Spleen (tissue), 11 donors: ENCODE data around the gene HLA-DPA1. TPM values are rescaled to one million over a fixed set of nuclear protein-coding genes. Genes with fewer than 3 reads are reported as not detected.
"Not testable (repeated sequence)": the region's sequence is repeated elsewhere in the genome, so short reads cannot be mapped to it uniquely, and the experiment has no call there.

Experiments used
- DNase-seq: peaks from one replicate; pipeline ENCODE4 v3.0.0-alpha.2; 2020
- H3K27ac ChIP-seq, 8 donors: fragments of 200-600 bp; sonication (generic) in 7 of 8; 1 replicate in 4 of 8; 2 replicates in 4 of 8; pipeline versions ENCODE4 v1.5.0 to v1.8.0; 2016 to 2021; ENCODE audit warnings: inconsistent platforms in 4 of 8, mild to moderate bottlenecking in 4 of 8, moderate library complexity in 1 of 8
- H3K27me3 ChIP-seq, 7 donors: fragments of 200-600 bp; sonication (generic) in 6 of 7; replicated peaks in 1 of 7; 1 replicate in 4 of 7; 2 replicates in 3 of 7; pipeline versions ENCODE4 v1.5.0 to v1.8.0; 2016 to 2021; ENCODE audit warnings: inconsistent platforms in 3 of 7, mild to moderate bottlenecking in 1 of 7
- H3K36me3 ChIP-seq, 6 donors: fragments of 200-600 bp; sonication (generic) in 5 of 6; 1 replicate in 4 of 6; 2 replicates in 2 of 6; pipeline versions ENCODE4 v1.5.0 to v1.8.0; 2016 to 2021; ENCODE audit warnings: inconsistent platforms in 2 of 6
- H3K4me1 ChIP-seq, 6 donors: fragments of 200-600 bp; sonication (generic) in 5 of 6; 1 replicate in 3 of 6; 2 replicates in 3 of 6; pipeline versions ENCODE4 v1.5.0 to v1.8.0; 2016 to 2021; ENCODE audit warnings: inconsistent platforms in 3 of 6
- H3K4me3 ChIP-seq, 8 donors: fragments of 200-600 bp; sonication (generic) in 7 of 8; 1 replicate in 4 of 8; 2 replicates in 4 of 8; pipeline versions ENCODE4 v1.5.0 to v1.8.0; 2016 to 2021; ENCODE audit warnings: inconsistent platforms in 4 of 8, mild to moderate bottlenecking in 4 of 8, moderate library complexity in 2 of 8
- H3K9me3 ChIP-seq, 8 donors: fragments of 200-600 bp; sonication (generic) in 7 of 8; 1 replicate in 4 of 8; 2 replicates in 4 of 8; pipeline versions ENCODE4 v1.5.0 to v1.8.0; 2016 to 2021; ENCODE audit warnings: inconsistent platforms in 4 of 8
- POLR2A ChIP-seq, 3 donors: fragments of 450-650 bp; IDR thresholded peaks; one replicate each; pipeline ENCODE4 v1.5.1; 2017; ENCODE audit warnings: antibody characterized with exemption in 3 of 3, mild to moderate bottlenecking in 1 of 3
- POLR2AphosphoS5 ChIP-seq, 3 donors: sonication (generic); formaldehyde crosslinking; IDR thresholded peaks; one replicate each; pipeline ENCODE4 v1.5.1; 2017; ENCODE audit warnings: antibody characterized with exemption in 3 of 3
- WGBS, 5 donors: extraction: QIAGEN DNeasy Blood & Tissue Kit in 3 of 5; methylation state at CpG; one replicate each; pipeline versions ENCODE4 v1.1.5 to v1.1.7; 2013 to 2018; 5-methylcytosine and 5-hydroxymethylcytosine counted together
- intact Hi-C: fragments of 100-400 bp; cut with DNase I; formaldehyde crosslinking; loops from one replicate; pipeline ENCODE4 v1.15.0; 2023; ENCODE audit warnings: low total_unique reads
- polyA plus RNA-seq, 3 donors: library from polyadenylated mRNA; stranded (reverse); fragments of 200-250 nt; gene quantifications; one replicate each; pipeline ENCODE4 v1.2.1, GENCODE V29; 2013
- total RNA-seq, 7 donors: library from RNA; depleted of rRNA in 3 of 7; stranded (reverse); fragments of >200 nt in 3 of 7; fragmentation: NEBNext Ultra II Directional in 4 of 7; extraction: Animal tissue kit (Norgen Biotek cat#: 25700) in 4 of 7; gene quantifications; one replicate each; pipeline versions ENCODE4 v1.1.0 to v1.2.1, GENCODE V29; 2016 to 2021
- TF ChIP-seq, protein P1 (sequence below), 11 experiments: fragments of 200-600 bp in 7 of 11; fragments of 450-650 bp in 4 of 11; sonication (generic) in 4 of 11; IDR thresholded peaks in 8 of 11; conservative IDR thresholded peaks in 3 of 11; 1 replicate in 7 of 11; 2 replicates in 4 of 11; pipeline versions ENCODE4 v1.4.0 to v1.8.0; 2016 to 2021; ENCODE audit warnings: antibody characterized with exemption in 11 of 11, inconsistent platforms in 4 of 11, mild to moderate bottlenecking in 1 of 11
- donor health status: healthy with polysubstance abuse.
- donor health status: DM: no; HTN: no; CAD: no; lungs with moderate emphysema.
- donor health status: DM: no; HTN: no; CAD: no.
- donor health status: Bipolar disorder and iron deficiency.
- donor health status: healthy.
- donor health status: DM: no; HTN: no; CAD: no.
- donor health status: DM: yes; HTN: yes; CAD: no.

Gene HLA-DPA1
- total and polyA plus RNA-seq, 10 donors, result 253 to 621 (median 494) TPM

DNA sequence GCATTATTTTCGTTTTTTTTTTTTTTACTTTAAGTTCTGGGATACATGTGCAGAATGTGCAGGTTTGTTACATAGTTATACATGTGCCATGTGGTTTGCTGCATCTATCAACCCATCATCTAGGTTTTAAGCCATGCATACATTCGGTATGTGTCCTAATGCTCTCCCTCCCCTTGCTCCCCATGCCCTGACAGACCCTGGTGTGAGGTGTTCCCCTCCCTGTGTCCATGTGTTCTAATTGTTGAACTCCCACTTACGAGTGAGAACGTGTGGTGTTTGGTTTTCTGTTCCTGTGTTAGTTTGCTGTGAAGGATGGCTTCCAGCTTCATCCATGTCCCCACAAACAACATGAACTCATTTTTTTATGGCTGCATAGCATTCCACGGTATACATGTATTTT is 10.0 kb downstream of the HLA-DPA1 start:
- peak in 1 of 3 donors; percentile 73 for TF ChIP-seq POLR2AphosphoS5 (IDR thresholded peaks at IDR 0.05)
- peaks cover 0 to 32% (median 0%) of the 10 kb centered on the region in 6 donors for H3K4me1 ChIP-seq
- H3K27me3 ChIP-seq, H3K9me3 ChIP-seq, H3K27ac ChIP-seq, H3K4me3 ChIP-seq, DNase-seq, intact Hi-C loops: not testable (repeated sequence)
- 39 to 91% (median 42%) methylated on average over 2 to 5 of the region's 5 CpGs for WGBS, 5 donors
- peaks cover 0 to 51% (median 32%) of the 10 kb centered on the region in 6 donors for H3K36me3 ChIP-seq

DNA sequence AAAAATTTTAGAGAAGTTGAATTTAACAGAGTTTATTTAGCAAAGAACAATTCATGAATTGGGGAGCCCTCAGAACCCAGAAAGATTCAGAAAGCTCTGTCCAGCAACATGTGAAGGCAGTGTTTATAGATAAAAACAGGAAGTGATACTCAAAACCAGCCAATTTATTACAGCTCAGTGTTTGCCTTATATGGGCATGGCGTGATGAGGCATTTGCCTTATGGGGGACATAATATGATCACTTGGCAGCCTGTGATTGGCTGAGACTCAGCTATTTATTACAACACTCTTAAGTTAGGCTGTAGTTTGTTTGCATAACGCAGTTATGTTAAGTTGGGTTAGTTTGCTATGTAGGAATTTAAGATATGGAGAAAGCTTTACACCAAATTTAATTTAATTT is 11.5 kb downstream of the HLA-DPA1 start:
- no peaks in the 10 kb centered on the region for H3K27me3 ChIP-seq
- H3K9me3 ChIP-seq, result peaks cover 0 to 3% (median 0%) of the 10 kb centered on the region in 8 donors
- TF ChIP-seq, protein P1, sequence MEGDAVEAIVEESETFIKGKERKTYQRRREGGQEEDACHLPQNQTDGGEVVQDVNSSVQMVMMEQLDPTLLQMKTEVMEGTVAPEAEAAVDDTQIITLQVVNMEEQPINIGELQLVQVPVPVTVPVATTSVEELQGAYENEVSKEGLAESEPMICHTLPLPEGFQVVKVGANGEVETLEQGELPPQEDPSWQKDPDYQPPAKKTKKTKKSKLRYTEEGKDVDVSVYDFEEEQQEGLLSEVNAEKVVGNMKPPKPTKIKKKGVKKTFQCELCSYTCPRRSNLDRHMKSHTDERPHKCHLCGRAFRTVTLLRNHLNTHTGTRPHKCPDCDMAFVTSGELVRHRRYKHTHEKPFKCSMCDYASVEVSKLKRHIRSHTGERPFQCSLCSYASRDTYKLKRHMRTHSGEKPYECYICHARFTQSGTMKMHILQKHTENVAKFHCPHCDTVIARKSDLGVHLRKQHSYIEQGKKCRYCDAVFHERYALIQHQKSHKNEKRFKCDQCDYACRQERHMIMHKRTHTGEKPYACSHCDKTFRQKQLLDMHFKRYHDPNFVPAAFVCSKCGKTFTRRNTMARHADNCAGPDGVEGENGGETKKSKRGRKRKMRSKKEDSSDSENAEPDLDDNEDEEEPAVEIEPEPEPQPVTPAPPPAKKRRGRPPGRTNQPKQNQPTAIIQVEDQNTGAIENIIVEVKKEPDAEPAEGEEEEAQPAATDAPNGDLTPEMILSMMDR (IDR thresholded peaks at IDR 0.05 in 8 of 11, conservative IDR thresholded peaks at IDR 0.05 in 3 of 11), result no peak
- TF ChIP-seq POLR2AphosphoS5 (IDR thresholded peaks at IDR 0.05) (no peak), POLR2A (IDR thresholded peaks at IDR 0.05) (no peak)
- peak overlapping the region in 4 of 8 donors; percentile 29 to 54 (median 36) for H3K27ac ChIP-seq
- DNase-seq, result no peak
- peaks cover 0 to 37% (median 18%) of the 10 kb centered on the region in 6 donors for H3K36me3 ChIP-seq
- intact Hi-C loops, result no loop called here
- peaks cover 0 to 36% (median 9%) of the 10 kb centered on the region in 6 donors for H3K4me1 ChIP-seq
- no peak overlapping the region for H3K4me3 ChIP-seq
- WGBS, 5 donors, result 74 to 88% (median 85%) methylated on average over 2 of the region's 2 CpGs

DNA sequence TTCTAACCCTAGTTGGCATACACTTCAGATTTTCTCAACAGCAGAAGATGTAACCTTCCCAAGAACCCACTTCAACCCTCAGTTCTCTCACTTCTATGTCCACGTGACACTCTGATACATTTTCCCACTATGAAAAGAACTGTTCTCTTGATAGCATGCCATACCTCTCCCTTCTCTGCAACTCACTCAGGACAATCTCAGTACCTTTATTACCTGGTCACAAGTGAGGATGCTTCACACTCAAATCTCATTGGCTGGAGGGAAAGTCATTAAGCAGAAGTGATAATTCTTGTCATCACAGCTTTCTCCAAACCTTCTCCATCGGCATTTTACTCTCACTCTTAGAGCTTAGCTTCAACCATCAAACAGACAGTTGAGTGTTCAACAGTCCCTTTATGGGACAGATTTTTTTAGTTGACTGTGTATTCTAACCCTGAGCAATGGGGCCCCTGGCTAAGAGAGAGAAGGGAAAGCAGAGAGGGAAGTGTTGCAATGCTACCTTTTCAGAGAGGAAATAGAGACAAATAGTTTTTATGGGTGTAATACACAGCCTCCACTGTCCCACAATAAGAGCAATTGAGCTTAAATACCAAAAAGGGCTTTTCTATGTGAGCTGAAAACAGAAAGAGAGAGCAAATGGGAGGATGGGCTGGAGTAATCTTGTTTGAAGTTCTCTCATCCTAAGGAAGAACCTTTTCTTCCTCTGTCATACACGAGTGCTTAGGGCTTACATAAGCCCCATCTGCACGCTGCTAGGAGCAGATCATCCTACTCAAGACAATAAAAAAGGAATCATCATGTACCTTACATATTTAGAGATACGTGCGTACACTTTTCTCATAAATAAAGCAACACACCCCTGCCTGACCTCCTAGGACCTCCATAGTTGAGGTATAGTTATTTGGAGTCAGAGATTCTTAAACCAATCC is 16.0 kb downstream of the HLA-DPA1 start:
- Histone ChIP-seq H3K4me1 (peaks cover 0 to 29% (median 11%) of the 10 kb centered on the region in 6 donors), H3K4me3 (peak overlapping the region in 1 of 8 donors; percentile 1), H3K27ac (peak overlapping the region in 7 of 8 donors; percentile 26 to 80 (median 65)), H3K27me3 (no peaks in the 10 kb centered on the region), H3K36me3 (no peaks in the 10 kb centered on the region), H3K9me3 (no peaks in the 10 kb centered on the region)
- TF ChIP-seq POLR2A (IDR thresholded peaks at IDR 0.05), result no peak
- TF ChIP-seq POLR2AphosphoS5 (IDR thresholded peaks at IDR 0.05), result no peak
- TF ChIP-seq, protein P1 (IDR thresholded peaks at IDR 0.05 in 8 of 11, conservative IDR thresholded peaks at IDR 0.05 in 3 of 11), result no peak
- intact Hi-C loops, result no loop called here
- WGBS, 5 donors, result 33 to 58% (median 41%) methylated on average over 5 to 6 of the region's 6 CpGs
- no peak for DNase-seq

DNA sequence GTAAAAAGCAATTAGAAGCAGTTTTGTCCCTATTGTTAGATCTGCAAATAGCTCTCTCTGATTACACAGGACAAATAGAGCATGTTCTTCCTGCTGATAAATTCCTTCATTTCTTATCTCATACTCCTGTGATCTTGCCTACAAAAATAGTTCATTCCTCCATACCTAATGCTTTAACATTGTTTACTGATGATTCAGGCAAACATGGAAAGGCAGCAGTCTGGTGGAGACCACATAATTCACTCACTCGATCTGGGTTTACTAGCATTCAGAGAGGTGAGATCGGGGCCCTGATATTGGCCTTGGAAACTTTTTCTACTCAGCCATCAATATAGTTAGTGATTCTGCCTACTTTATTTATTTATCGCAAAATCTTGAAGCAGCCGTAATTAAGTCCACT is 20.2 kb downstream of the HLA-DPA1 start:
- H3K9me3 ChIP-seq, result no peaks in the 10 kb centered on the region
- H3K27me3 ChIP-seq, result no peaks in the 10 kb centered on the region
- no peak overlapping the region for H3K4me3 ChIP-seq
- no peaks in the 10 kb centered on the region for H3K36me3 ChIP-seq
- H3K27ac ChIP-seq, result no peak overlapping the region
- no peak for TF ChIP-seq POLR2A (IDR thresholded peaks at IDR 0.05)
- no peak for TF ChIP-seq POLR2AphosphoS5 (IDR thresholded peaks at IDR 0.05)
- TF ChIP-seq, protein P1 (IDR thresholded peaks at IDR 0.05 in 8 of 11, conservative IDR thresholded peaks at IDR 0.05 in 3 of 11), result no peak
- peaks cover 0 to 22% (median 11%) of the 10 kb centered on the region in 6 donors for H3K4me1 ChIP-seq
- intact Hi-C loops, result no loop called here
- no peak for DNase-seq
- 47 to 71% (median 64%) methylated on average over 4 of the region's 4 CpGs for WGBS, 5 donors
